ENCODE data around the gene PDZD4.
"Not testable (repeated sequence)": the region's sequence is repeated elsewhere in the genome, so short reads cannot be mapped to it uniquely, and the experiment has no call there.

PDZD4 gene

GRCh38 chrX:153831429-153832150 is 1.2 kb upstream of the PDZD4 start:
- no peak for DNase-seq

DNA sequence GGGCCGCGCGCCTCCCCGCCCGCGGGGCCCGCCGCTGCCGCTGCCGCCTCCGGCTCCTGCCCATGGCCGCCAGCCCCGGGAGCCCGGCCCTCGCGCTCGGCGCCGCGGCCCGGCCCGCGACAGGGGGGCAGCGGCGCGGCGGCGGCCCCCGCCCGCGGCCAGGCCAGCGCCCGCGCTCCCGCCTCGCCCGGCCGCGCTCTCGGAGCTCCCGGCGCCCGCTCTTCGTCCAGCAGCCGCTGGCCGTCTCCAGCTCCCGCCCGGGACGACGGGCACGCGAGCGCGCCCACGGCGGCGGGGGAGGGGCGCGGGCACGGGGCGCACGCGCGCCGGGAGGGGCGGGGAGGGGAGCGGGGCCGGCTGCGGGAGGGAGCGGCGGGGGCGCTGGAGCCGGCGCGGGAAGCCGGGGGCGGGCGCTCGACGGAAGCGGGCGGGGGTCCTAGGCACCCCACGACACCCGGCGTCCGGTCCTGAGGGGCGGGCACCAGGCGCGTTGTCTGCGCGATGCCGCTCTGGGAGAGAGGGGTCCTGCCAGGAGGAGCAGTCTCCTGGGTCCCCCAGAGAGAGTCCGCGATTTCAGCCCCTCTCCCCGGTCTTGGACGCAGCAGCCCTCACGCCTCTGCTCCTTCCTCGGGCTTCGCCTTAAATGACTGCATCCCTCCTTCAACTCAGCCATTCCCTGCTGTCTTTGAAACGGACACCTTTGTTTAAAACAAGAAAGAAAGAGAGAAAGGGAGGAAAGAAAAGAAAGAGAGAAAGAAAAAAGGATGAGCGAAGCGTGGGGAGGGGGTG is 490 bp upstream of the PDZD4 start:
- DNase-seq: no peak

GRCh38 chrX:153829549-153829798 is 870 bp downstream of the PDZD4 start:
- no peak for DNase-seq

DNA sequence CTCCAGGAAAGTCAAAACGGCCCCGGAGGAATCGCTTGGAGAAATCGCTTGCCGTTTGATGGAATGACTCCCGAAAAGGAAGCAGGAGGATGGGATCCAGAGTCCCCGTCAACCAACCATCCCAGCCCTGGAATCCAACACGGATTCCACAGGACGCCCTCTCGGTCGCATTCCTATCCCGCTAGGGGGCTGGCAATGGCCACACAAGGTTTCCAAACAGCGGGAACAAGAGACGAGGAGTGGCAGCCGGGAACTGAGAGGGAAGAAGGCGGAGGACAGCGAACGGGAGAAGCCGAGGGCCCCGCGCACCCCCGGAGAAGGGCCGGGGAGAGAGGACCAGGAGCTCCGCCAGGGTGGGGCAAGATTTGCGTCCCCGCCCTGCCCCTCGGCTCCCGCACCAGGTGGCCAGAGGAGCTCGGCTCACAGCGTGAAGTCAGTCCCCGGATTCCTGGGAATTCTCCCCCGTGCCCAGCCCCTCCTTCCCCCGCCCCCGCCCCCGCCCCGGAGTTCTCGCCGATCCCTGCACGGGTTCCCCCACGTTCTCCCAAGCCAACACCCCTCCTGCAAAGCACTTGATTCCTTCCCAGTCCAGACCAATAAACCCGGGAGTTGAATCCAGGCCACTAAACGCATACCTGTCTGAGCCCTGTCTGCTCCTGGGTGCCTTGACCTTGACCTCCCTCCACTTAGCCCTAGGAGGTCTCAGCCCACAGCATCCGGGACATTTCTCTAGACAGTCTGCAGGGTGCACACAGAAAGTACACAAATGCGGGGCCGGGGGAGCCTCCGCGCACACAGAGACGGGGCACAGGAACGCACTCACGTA is 1.4 kb downstream of the PDZD4 start:
- no peak for DNase-seq

DNA sequence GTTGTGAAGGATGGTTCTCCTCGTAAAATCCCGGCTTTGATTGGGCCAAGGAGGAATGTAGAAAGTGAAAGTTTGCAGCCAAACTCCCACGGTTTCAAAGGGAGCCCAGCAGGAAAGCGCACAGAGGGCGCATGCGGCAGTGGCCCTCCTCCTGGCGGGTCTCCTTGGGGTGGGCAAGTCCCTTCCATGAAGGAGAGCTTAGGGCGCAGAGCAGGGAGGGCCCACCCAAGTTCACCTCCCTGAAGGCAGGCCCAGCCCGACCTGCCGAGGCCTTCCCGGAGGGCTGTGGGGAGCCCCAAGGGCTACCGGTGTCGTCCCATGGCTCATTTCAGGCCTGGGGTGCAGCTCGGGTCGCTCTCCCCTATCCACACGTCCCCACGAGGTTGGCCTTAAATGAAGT is 2.0 kb downstream of the PDZD4 start:
- no peak for DNase-seq

- DNase-seq: no peak
Measured at GRCh38 chrX:153827903-153828302, 2.4 kb downstream of the PDZD4 start.

DNA sequence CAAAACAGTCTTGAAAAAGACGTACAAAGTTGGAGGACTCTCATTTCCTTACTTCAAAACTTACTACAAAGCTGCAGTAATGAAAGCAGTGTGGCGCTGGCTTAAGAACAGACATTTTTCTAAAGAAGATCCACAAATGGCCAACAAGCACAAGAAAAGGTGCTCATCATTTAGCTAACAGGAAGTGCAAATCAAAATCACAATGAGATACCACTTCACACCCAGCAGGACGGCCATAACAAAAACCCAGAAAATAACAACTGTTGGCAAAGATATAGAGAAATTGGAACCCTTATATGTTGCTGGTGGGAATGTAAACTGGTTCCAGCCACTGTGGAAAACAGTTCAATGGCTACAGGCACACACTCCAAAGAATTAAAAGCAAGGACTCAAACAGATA is 3.3 kb downstream of the PDZD4 start:
- DNase-seq: no peak

DNA sequence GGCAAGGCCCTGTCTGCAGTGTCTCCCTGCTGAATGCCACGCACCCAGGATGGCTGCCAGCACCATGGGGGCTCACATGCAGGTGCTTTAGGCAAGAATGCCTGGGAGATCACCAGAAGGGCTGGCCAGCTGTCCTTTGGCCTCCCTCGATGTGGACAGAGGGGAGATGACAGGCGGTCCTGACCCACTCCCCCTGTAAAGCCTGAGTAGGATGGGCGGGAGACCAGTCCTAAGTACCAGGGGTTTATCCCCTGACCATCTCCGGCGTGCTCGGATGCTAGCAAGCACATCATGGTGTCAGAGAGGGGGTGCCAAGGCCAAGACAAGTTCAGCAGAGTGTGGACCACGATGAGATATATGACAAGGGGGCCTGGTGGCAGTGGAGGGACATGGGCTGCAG is 5.3 kb downstream of the PDZD4 start:
- DNase-seq: no peak

DNA sequence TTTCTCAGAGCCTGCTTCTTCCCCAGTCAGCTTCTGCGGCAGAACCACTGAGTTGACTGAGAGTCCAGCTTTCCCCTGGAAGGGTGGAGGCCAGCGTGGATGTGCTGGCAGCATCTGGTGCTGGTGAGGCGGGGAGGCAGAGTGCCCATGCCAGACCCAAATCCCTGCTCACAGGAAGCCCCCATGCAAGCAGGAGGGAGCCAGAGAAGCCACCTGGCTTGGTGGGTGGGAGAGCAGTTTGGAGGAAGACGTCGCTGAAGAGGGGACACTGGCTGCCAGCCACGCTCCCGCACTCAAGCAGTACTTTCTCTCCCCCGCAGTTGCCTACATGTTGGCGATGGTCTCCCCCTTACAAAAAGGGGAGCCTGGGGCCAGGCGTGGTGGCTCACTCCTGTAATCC is 6.0 kb downstream of the PDZD4 start:
- no peak for DNase-seq

- DNase-seq: no peak
Measured at GRCh38 chrX:153821066-153821465, 9.3 kb downstream of the PDZD4 start.

DNA sequence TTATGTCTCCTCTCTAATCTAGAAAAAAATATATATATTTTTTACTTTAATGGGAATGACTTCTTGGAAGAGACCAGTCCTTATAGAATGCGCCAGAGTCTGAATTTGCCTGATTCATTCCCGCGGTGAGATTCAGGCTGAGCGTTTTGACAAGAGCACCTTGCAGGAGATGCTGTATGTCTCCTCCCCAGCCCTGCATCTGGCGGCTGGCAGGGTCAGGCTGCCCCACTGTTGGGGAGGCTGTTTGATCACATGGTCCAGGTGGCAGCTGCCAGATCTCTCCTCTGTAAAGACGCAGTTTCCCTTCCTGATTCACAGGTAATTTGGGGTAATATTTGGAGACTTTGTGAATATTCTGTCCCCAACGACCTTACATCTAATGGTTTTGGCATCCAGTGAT is 9.7 kb downstream of the PDZD4 start:
- no peak for DNase-seq

GRCh38 chrX:153819384-153820040 is 10.8 kb downstream of the PDZD4 start:
- no peak for DNase-seq

GRCh38 chrX:153818571-153819383 is 11.6 kb downstream of the PDZD4 start:
- no peak for DNase-seq

DNA sequence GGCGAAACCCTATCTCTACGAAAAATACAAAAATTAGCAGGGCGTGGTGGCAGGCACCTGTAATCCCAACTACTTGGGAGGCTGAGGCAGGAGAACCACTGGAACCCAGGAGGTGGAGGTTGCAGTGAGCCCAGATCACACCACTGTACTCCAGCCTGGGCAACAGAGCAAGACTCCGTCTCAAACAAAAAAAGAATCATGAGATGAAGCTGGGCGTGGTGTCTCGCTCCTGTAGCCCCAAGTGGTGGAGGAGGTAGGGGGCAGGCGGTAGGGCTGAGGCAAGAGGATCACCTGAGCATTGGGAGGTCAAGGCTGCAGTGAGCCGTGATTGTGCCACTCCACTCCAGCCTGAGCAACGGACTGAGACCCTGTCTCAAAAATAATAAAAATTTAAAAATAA is 12.3 kb downstream of the PDZD4 start:
- not testable (repeated sequence) for DNase-seq

DNA sequence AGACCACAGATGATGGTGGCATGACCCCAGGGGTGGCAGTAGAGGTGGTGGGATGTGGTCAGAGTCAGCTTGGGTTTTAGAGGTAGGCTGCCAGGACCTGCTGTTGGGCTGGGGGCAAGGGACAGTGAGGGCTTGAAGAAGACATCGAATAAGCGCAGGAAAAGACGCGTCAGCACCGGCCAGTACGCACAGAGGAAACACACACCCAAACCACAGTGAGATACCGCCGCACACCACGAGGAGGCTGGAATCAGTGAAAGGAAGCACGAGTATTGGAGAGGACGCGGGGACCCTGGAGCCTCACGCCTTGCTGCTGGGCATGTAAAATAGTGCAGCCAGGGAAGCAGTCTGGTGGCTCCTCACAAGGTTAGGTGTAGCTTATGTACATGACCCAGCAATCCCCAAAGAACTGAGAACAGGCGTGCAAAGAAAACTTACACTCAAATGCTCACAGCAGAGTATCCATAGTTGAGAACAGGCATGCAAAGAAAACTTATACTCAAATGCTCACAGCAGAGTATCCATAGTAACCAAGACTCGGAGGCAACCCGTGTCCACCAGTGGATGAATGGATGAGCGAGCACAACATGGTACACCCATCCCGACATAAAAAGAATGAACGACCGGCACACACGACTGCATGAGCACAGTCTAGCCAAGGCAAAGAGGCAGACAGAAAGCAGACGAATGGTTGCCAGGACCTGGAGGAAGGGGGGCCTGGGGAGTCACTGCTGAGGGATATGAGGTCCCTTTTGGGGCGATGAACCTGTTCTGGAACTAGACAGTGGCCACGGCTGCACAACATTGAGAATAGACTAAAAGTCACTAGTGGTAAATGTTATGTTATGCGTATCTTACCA is 13.3 kb downstream of the PDZD4 start:
- no peak for DNase-seq

DNA sequence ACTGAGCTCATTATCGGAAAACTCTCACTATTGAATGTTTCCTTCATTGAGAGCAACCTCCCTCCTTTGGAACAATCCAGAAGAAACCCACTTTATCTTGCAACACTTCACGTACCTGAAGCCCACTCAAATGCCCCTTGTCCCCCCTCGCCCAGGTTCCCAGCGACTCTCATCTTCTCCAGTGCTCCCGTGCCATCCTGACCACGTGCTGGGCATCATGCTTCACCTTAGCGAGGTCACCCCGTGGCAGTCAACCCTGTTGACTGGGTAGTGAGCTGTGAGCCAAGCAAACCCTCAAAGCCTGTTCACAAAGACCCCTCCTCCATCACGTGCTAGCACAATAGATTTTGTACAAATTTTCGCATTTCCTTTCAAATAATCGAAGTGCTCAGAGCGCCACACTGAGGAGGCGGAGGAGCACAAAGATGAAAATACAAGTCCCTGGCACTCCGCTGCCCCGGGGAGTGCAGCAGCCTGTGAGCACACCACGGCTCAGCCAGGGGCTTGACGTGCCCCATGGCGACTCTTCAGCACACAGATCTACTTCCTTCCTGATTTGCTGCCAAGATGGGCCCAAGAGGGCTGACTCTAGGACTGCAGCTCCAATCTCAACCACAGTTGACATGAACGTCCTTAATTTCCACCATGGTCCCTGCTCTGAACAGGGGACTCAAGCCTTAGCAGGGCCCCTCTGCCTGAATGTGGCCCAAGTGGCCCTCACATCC is 15.6 kb downstream of the PDZD4 start:
- DNase-seq: no peak

DNA sequence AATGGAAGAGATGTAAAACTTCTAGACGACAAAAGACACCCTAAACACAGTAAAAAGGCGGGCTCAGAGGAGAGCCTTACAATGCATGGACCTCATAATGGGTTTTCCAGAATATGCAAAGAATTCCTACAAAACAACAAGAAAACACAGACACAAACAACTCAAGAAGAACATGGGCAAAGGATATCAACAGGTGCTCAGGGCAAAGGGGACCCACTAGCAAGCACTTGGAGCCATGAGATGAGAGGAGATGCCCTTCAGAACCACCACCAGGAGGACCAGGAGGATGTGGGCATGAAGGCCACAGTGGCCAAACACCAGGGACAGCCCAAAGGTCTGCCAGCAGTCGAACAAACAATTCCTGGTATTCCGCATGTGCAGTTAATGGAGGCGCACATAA is 17.2 kb downstream of the PDZD4 start:
- DNase-seq: no peak

- no peak for DNase-seq
Measured at GRCh38 chrX:153812220-153812619, 18.1 kb downstream of the PDZD4 start.

- DNase-seq: no peak
Measured at GRCh38 chrX:153807976-153808375, 22.4 kb downstream of the PDZD4 start.

DNA sequence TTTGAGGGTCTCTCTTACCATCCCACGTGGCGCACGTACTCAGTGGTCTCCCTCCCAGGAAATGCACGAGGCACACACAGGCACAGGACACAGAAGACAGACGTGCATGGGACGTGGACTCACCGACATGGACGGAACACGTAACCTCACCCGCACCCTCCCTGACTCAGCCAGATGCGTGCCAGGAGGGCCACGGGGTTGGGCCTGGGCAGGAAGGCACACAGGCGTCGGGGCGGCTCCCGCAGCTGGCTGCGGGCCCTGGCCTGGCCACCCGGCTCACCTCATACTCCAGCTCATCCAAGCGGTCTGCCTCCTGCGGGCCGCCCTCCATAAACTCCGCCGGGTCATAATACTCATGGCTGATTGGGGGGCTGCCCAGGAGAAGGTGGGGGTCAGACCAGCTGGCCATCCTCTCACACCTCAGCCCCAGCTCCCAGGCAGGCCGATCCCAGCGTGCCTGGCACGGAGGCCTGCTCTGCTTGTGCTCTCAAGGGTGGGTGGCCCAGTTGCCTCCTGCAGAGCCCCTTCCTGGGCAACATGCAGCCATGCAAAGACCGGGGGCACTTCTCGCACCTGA is 23.3 kb downstream of the PDZD4 start:
- DNase-seq: no peak
